PC-9 (cell line): ENCODE results near the gene GNG13.

Experiments
- CTCF ChIP-seq: fragments of 200-600 bp; sonication (generic); conservative IDR thresholded peaks from 2 replicates; pipeline ENCODE4 v1.6.1; 2017; ENCODE audit warnings: mixed run types, antibody characterized with exemption, mild to moderate bottlenecking, moderate library complexity
- EZH2 ChIP-seq: fragments of 200-600 bp; sonication (generic); IDR thresholded peaks from 2 replicates; pipeline ENCODE4 v1.8.0; 2017; ENCODE audit warnings: antibody characterized with exemption, low read depth

- TF ChIP-seq CTCF: no peak
- no peak for TF ChIP-seq EZH2
Measured at GRCh38 chr16:787321-787966, 13.1 kb downstream of the GNG13 start.
